Frontal cortex (tissue), 4 donors: ENCODE measurements around the gene HSD17B10. TPM values are rescaled to one million over a fixed set of nuclear protein-coding genes. Genes with fewer than 3 reads are reported as not detected.
"Not testable (repeated sequence)": the region's sequence is repeated elsewhere in the genome, so short reads cannot be mapped to it uniquely, and the experiment has no call there.

Experiments used
- DNase-seq, 2 donors: peaks; one replicate each; pipeline ENCODE4 v3.0.0; 2012; ENCODE audit warnings: low spot score in 2 of 2
- FAIRE-seq: peaks from 2 replicates; lab custom pipeline; 2012; peaks lifted over from hg19 to GRCh38; lab: Jason Lieb, UNC
- total RNA-seq: library from RNA; depleted of rRNA; stranded (reverse); fragments of >200 nt; gene quantifications from one replicate; pipeline ENCODE4 v1.2.3, GENCODE V29; 2014
- donor health status: control.
- donor health status: control.
- donor health status: control.

Gene HSD17B10
- 31.0 TPM for total RNA-seq

- DNase-seq (peak; percentile 67 to 80), FAIRE-seq (no peak)
Measured at GRCh38 chrX:53433651-53434639, at the start of gene HSD17B10. TSS of gene HSD17B10 (minus strand) at chrX:53434370. CDS start at chrX:53434345, 25 bp downstream.

DNA sequence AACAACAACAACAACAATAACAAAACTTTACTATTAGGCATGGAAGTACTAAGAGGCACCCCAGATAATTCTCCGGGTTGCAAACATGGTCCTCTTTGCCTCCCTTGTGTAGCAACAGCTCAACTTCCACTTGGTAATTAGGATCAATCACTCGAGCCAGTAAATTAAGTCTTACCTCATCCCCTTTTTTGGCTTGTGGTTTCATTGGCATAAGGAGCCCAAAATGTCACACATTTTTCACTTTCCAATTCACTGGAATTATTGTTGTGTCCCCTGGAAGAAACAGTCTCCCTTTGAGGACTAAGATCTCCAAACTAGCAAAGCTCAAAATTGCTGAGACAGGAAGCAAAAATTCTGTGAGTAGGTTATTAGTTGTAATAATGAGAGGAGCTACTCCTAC is 49.2 kb upstream of the HSD17B10 start:
- DNase-seq, result no peak
- FAIRE-seq, result no peak

DNA sequence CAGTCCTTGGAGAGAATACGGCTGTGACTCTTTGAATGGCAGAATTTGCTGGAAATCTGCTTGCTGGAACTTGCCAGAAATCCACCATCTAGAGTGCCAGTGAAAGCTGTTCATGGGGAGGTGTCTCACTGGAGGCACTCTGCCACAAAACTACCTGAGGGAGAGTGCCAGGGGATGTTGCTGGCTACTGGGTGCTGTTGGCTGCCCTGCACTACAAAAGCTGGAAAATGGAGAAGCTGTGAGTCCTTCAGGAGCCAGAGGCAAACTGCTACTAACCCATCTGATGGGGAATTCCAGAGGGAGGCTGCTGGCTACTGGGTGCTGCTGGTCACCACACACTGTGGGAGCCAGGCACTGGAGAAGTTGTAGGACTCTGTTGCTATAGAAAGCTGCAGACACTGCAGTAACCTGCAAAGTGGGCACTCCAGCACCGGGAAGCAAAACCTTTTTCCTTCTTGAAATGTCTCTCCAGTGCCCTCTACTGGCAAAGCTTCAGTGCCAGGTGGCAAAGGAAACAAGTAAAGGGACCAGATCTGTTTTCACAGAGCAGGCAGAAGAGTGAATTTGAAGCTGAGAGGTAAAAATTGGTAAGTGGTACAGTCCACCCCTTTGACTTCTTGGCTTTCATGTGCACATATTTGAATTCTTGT is 47.8 kb upstream of the HSD17B10 start:
- DNase-seq (peak in 1 of 2 donors; percentile 15), FAIRE-seq (no peak)

- FAIRE-seq, result no peak
- no peak for DNase-seq
Measured at GRCh38 chrX:53481093-53481492, 46.9 kb upstream of the HSD17B10 start.

GRCh38 chrX:53479301-53479700 is 45.1 kb upstream of the HSD17B10 start:
- DNase-seq (no peak), FAIRE-seq (no peak)

- no peak for FAIRE-seq
- no peak for DNase-seq
Measured at GRCh38 chrX:53476371-53476770, 42.2 kb upstream of the HSD17B10 start.

GRCh38 chrX:53474707-53475106 is 40.5 kb upstream of the HSD17B10 start:
- FAIRE-seq (no peak), DNase-seq (no peak)

DNA sequence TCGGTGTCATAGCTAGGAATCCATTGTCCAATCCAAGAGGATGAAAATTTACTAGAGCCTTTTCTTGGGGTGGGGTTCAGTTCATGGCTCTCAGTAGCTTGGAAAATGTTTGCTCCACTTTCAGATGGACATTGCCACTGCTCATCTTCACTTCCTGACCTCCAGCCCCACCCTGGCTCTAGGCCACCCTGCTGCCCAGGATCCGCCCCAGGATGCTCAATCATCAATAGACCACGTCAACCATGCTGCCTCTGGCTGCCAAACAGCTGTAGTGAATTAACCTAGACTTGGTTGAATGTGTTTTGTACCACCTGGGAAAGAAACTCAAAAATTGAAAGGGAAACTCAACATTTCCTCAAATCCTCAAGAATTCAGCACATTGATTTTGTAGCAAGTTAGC is 37.2 kb upstream of the HSD17B10 start:
- DNase-seq (no peak), FAIRE-seq (no peak)

DNA sequence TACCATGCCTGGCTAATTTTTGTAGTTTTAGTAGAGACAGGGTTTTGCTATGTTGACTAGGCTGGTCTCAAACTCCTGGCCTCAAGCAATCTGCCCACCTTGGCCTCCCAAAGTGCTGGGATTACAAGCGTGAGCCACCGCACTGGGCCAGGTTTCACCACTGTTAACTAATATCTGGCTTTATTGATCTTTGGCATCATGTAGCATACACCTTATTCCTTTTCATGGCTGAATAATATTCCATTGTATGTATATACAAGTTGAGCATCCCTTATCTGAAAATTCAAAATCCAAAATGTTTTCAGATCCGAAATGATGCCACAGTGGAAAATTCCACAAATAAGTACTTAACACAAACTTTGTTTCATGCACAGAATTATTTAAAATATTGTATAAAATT is 34.5 kb upstream of the HSD17B10 start:
- not testable (repeated sequence) for FAIRE-seq

DNA sequence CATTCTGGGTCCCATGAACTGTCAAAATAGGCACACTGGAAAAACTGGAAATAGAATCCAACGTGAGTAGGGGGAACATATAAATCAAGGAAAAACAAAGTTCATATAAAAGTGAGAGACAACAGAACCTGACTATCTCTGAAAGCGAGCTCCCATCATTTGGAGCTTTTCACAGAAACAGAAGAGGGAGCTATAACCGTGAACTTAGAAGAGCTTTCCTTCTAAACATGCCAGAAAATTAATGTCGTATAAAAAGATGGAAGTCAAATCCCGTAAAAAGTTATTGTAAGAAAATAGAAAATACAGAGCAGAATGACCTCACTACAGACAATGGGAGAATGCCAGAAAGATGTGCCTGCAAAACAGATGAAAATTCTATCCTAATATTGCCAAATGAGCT is 23.9 kb upstream of the HSD17B10 start:
- no peak for FAIRE-seq

More for the DNA sequence above, 34.5 kb upstream of the HSD17B10 start:
- not testable (repeated sequence) for DNase-seq

GRCh38 chrX:53456254-53456653 is 22.1 kb upstream of the HSD17B10 start:
- DNase-seq, result no peak
- no peak for FAIRE-seq

More for the DNA sequence above, 23.9 kb upstream of the HSD17B10 start:
- no peak for DNase-seq

- FAIRE-seq, result no peak
Measured at GRCh38 chrX:53452812-53453211, 18.6 kb upstream of the HSD17B10 start.

GRCh38 chrX:53449632-53450031 is 15.5 kb upstream of the HSD17B10 start:
- DNase-seq, result no peak
- FAIRE-seq, result no peak

More at GRCh38 chrX:53452812-53453211, 18.6 kb upstream of the HSD17B10 start:
- DNase-seq, result no peak

GRCh38 chrX:53447441-53447840 is 13.3 kb upstream of the HSD17B10 start:
- DNase-seq, result no peak
- FAIRE-seq, result no peak

GRCh38 chrX:53445977-53446376 is 11.8 kb upstream of the HSD17B10 start:
- peak in 1 of 2 donors; percentile 8 for DNase-seq

DNA sequence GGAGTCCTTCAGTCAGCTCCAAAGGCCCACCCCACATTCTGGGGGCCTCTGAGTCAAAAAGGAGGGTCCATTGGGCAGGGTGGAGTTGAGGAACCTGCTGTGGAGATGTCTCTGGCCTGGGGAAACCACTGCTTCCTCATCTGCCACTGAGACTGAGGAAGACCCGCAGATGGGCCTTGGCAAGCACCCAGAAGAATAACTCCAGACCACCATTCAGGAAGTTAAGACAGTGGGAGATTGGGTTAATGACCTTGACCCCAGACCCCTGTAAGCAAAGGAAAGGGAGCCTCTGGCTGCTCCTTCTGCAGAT is 8.1 kb upstream of the HSD17B10 start:
- FAIRE-seq, result no peak

More at GRCh38 chrX:53445977-53446376, 11.8 kb upstream of the HSD17B10 start:
- no peak for FAIRE-seq

DNA sequence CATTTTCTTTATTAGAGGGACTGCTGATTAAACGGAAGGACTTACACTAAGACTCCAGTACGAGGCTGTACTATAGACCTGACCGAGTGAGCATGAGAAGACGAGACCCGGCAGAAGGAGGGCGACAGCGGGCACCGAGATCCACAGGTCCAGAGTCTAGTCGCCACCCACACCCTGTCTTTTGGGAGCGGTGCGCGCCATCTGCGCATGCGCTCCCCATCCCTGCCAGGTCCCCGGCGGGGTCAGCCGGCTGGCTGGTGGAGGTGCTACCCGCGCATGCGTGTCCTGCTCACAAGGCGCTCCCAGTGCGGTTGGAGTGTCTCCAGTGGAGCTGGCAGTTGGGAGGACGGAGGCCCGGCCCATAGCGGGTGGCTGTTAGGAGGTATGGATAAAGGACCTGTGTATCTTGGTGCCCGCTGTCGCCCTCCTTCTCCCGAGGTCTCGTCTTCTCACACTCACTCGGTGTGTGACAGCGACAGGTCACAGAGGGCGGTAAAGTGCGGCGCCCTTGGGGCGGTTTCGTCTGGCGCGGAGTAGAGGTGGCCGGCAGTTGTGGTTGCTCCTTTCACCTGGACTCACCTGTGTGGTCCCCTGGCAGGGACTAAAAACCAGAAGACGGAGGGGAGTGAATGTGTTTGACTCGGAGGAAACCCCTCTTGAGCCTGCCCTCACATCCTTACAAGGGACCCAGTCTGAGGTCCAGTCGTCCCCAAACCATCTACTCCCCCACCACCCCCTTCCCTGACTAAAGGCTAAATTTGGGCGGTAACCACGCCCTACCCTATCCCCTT is 7.6 kb upstream of the HSD17B10 start:
- DNase-seq (peak in 1 of 2 donors; percentile 56), FAIRE-seq (no peak)

More for the DNA sequence above, 8.1 kb upstream of the HSD17B10 start:
- DNase-seq, result no peak

DNA sequence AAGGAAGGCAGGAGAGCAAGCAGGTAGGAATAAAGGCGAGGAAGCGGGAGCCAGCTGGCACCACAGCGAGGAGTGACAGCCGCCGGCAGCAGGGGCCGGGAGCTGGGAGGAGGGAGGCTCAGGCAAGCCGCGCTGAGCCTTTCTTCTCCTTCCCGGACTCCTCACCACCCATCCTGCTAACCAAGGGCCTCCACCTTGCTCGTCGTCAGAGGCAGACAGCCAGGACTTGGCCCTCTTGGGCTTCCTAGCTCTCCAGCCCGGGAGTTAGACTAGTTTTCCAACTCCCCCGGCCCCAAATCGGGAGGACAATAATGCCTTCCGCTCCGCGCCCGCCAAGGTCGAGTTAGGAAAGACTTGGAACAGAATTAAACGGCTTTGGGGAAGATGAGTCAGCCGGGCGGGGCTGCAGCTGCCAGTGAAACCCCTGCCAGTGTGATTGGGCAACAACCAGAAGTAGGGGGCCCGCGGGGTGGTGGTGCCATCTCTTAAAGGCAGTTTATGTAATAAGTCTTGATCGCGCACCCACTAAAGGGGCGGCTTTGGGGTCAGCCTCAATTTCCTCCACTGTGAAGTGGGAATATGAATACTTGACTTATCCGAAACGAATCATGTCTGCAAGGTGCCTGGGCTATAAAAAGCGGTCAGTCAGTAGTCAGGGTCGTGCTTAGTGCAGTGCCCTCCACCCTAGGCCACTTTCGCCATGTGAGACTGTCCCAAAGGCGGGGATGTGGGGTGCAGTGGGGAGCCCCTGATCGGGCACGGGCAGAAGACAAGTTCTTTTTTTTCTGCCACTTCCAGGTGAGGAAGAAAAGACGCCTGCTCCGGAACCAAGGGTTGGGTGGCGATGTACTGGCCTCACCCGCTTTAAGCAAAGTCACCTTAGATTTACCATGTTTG is 6.7 kb upstream of the HSD17B10 start:
- FAIRE-seq, result no peak
- no peak for DNase-seq

DNA sequence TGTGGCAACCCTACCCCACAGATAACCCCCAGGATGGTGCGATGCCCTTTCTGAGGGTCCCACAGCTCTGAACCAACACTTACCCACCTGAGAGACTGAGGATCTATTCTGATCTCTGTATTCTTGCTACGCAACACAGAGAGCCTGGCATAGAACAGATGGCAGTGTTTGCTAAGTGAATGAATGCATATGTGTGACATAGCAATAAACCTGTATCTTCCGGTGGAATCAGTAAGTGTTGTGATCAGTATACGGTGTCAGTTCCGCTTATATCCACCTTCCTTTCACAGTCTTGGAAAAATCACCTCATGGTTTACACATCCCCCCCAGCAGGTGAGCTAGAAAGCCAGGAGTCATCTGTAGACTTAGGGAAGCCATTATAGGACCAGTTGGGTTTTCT is 5.9 kb upstream of the HSD17B10 start:
- FAIRE-seq, result no peak
- DNase-seq, result no peak
